GM12892 (cell line): ENCODE results near the gene RASA3.
"Not testable (repeated sequence)": the region's sequence is repeated elsewhere in the genome, so short reads cannot be mapped to it uniquely, and the experiment has no call there.

Source experiments
- DNase-seq: peaks from one replicate; pipeline ENCODE4 v3.0.0; 2011; ENCODE audit not compliant: insufficient read length
- FAIRE-seq: peaks from 2 replicates; lab custom pipeline; 2011; peaks lifted over from hg19 to GRCh38; lab: Jason Lieb, UNC
- POLR2A ChIP-seq: IDR thresholded peaks from 2 replicates; pipeline ENCODE4 v1.6.1; 2011; ENCODE audit warnings: low read depth, low read length, control low read depth
- POLR2AphosphoS5 ChIP-seq: IDR thresholded peaks from 2 replicates; pipeline ENCODE4 v1.6.1; 2011; ENCODE audit warnings: low read depth, low read length, control low read depth
- TAF1 ChIP-seq: IDR thresholded peaks from 2 replicates; pipeline ENCODE4 v1.6.1; 2011; ENCODE audit warnings: low read depth, mild to moderate bottlenecking, control low read depth, low read length, borderline replicate concordance

RASA3 gene

DNA sequence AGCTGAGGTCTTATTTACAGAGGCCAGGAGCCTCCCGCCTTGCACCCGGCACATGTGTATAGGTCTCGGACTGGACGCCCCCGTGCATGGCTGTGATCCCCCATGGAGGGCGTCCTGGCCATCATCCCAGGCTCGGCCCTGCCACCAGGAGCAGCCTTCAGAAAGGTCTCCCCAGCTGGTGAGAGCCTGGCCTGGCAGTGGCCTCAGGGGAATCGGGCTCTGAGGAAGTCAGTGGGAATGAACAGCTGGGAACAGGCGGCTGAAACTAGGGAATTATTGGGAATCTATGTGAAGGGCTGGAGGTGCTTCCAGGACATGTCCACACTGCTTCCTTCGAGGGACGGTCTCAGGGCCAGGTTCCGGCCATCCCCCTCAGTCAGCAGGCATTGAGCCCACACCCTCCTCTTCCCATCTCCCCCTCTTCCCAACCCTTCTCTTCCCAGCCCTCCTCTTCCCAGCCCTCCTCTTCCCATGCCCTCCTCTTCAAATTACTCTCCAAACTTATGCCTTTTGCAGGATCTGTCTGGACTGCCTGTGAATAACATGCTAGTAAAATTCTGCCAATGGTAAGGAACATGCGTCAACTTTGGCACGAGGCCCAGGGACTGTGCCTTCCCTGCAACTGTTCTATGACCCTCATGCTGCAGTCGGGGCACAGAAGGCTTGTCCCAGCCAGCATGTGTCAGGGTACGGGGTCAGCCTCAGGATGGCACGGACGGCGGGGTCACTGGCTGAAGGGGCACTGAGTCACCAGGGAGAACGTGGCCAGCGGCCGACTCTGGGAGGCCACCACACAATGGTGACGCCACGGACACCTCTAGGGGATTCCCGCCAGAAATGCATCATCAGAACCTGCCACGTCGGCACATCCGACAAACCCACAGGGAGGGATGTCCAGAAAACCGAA, 134.3 kb downstream of the RASA3 start:
- FAIRE-seq (no peak), DNase-seq (no peak)
- TF ChIP-seq TAF1 (no peak), POLR2AphosphoS5 (no peak), POLR2A (no peak)

DNA sequence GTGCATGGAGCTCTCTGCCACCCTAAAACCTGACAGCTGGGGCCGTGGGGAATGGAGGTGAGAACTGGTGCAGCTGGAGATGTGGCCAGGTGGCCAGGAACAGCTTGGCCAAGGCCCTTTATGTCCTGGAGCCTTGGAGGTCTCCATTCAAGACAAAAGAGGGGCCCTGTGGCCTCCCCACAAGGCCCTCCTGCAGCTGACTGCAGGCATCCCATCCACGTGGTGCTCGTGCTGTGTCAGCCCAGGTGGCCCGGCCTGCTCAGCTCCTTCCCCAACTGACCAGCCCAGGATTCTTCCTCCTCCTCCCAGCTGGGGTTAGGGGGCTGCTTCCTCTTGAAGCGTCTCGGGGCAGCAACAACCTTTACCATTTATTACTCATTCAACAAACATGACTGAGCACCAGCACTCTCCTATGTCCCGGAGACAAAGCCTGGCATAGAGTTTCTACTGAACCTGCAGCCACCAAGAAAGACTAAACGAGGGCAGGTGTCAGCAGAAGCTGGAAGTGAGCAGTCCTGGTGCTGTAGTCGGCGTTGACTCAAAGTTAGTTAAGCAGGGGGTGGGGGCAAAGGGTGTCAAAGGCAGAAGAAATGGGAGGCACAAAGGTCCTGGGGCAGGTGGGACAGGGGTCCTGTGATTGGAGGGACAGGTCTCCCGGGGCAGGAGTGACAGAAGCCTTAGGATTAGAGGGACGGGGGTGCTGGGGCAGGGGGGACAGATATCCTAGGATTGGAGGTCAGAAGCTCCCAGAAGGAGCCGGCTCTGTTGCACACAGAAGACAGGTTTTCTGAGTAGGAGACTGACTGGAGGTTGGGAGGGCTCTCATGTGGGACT, 135.3 kb downstream of the RASA3 start:
- FAIRE-seq (no peak), DNase-seq (no peak)
- TF ChIP-seq POLR2AphosphoS5 (no peak), TAF1 (no peak), POLR2A (no peak)

DNA sequence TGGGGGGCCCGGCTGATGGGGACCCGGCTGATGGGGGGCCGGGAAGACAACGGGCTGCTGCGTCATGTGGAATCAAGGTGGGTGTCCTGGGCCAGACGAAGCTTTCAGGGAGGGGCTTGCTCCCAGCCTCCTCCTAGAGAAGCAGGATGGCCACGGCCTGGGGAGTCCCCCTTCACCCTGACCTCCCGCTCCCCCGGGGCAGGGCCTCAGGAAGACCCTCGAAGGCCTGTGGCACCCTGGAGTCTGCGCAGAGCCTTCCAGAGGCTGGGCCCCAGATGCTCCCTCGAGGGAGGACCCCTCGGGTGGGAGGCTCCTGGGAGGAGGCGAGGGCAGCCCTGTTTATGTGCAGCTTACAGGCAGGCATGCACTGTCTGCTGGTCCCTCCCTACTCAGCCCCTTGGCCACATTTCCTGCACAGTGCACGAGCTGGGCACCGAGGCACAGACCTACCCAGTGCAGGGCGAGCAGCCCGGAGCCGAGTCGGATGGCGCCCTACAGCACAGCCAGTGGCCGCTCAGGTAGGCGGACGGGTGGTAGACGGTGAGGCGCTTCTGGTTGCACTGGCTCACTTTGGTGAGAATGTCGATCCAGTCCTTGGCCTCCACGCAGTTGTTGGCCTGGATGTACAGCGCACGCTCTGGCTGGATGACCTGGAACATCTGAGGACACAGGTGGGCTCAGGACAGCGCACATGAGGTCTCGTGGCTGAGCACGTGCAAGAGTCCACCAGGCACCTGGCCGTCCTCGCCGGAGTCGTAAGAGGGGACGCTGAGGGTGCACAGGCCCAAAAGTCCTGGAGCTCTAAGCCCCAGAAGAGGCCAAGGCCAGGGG, 136.1 kb downstream of the RASA3 start:
- FAIRE-seq = no peak
- DNase-seq = no peak
- TF ChIP-seq TAF1 = no peak
- no peak for TF ChIP-seq POLR2A

DNA sequence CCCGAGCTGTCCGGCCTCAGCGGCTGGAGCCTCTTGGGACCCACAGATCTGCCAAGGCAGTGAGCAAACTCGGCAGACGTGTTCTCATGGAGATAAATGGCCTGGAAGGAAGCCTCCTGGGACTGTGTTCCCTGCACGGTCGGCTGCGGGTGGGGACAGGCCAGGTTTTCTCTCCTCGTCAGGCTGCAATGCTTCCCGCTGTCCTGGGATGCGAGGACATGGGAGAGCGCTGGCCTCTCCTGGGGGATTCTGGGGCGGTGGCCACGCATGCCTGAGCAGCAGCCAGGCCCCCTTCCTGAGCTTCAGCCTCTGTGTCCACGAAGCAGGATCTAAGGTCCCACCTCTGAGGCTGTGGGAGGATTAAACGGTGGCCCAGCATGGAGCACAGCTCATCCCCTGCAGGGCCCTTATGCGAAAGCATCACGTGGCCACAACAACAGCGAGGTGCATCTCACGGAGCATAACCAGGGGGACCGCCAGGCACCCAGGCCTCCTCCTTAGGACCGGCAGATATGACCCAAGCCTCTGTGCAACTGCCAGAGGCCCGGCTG, 137.3 kb downstream of the RASA3 start:
- no peak for DNase-seq
- no peak for FAIRE-seq
- TF ChIP-seq TAF1 (no peak), POLR2A (no peak), POLR2AphosphoS5 (no peak)

DNA sequence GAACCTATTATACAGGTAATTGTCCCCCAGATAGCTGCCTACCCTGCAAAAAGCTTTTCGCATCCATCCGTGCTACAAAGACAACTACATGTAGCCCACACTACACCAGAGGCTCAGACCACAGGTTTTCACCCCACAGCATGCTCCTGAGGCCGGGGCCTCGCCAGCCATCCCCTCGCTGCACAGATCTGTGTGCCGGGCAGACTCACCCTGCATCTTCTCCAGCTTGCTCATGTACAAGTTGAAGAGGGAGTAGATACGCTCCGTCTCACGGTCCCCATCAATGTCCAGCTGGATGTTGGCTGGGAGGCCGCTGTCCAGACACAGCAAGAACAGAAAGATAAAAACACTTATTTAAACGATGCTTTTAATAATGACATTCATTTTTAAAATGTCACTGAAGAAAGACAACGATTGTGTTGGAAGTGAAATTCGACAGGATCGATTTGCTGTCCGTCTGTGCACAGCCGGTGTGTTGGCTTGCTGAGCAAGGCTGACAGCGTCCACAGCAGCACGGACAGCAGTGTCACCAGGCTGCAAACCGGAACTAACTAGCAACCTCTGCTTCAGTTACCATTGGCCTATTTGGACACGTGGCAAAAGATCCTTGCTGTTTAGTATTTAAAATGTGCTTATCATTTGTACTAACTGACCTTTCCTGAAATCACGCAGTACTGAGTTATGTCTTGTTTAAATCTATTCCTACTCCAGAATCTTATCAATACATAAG, 140.0 kb downstream of the RASA3 start:
- FAIRE-seq (no peak), DNase-seq (no peak)
- no peak for TF ChIP-seq POLR2AphosphoS5
- no peak for TF ChIP-seq TAF1
- no peak for TF ChIP-seq POLR2A

DNA sequence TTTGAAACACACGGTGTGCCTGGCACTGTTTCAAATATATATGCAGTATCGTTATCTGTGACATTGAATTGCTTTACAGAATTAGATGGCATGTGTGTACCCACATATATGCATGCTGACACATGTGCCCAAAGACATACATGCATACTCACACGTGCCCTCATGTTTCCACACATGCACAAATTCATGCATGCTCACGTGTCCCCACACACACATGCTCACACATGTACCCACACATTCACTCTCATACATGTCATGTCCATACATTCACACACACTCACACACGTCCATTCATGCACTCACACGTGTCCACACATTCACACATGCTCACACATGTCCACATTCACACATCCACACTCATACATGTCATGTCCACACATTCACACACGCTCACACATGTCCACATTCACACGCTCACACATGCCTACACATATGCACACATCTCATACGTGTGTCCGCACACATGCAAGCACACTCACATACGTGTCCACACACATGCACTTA, 140.7 kb downstream of the RASA3 start:
- no peak for DNase-seq
- FAIRE-seq = peak; percentile 50
- TF ChIP-seq TAF1 = no peak
- TF ChIP-seq POLR2AphosphoS5 = no peak
- TF ChIP-seq POLR2A = no peak

DNA sequence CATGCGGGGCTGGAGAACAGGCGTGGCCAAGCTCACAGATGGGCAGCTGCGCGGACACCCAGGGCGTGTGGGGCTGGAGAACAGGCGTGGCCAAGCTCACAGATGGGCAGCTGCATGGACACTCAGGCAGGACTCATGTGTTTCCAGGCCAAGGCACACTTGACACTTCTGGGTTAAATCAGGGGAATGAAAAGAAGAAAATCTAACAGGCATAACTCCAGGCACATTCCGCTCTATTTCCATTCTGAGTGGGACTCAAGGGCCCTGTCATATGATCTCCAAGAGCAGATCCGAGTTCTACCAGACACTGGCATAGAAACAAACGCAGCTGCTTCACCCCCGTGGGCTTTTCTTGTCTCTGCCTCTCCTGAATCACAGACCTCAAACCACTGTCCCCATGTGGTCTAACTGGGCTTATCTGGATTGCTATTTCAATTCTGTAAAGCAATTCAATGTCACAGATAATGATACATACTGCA, 141.2 kb downstream of the RASA3 start:
- FAIRE-seq (no peak), DNase-seq (no peak)
- TF ChIP-seq POLR2AphosphoS5 (no peak), POLR2A (no peak), TAF1 (no peak)

DNA sequence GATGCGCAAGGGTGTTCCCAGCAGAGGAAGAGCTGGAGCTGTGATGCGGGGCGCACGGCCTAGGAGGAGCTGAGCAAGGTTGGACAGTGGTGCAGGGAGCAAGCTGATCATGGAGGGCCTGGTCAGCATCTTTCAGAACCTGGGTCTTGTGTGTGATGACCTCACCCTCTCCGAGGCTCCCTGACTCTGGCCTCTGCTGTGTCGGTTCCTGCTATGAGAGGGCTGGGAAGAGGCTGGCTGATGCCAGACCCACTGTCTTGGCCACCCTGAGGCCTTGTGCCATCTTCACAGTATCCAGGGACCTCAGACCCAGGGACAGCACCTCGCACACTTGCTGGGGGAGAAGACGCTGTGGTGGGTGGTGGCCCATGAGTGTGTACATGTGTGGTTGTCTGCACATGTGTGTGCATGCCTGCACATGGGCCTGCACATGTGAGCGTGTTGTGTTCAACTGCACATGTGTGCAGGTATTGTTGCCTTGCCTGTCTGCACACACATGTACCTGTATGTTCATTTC, 142.0 kb downstream of the RASA3 start:
- TF ChIP-seq TAF1 (no peak), POLR2AphosphoS5 (no peak)
- FAIRE-seq (no peak), DNase-seq (no peak)

DNA sequence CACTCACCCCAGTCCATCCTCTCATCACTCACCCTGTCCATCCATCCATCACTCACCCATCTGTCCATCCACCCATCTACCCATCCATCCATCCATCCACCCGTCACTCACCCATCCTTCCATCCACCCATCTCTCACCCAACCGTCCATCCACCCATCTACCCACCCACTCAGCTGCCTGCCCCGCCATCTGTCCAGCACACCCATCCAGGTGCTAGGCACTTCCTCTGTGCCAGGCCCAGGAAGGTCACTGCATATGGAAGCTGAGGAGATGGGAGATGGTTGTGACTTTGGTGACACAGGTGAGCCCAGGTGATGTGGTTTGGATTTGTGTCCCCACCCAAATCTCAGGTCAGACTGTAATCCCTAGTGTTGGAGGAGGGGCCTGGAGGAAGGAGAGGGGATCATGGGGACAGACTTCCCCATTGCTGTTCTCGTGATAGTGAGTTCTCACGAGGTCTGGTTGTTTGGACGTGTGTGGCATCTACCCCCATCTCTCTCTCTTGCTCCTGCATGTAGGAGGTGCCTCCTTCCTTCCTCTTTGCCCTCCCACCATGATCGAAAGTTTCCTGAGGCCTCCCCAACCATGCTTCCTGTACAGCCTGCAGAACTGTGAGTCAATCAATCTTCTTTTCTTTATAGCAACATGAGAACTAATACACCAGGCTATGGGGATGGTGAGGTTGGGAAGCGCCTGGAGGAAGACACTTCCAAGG, 142.7 kb downstream of the RASA3 start:
- DNase-seq (no peak), FAIRE-seq (no peak)
- no peak for TF ChIP-seq TAF1
- no peak for TF ChIP-seq POLR2A
- no peak for TF ChIP-seq POLR2AphosphoS5

DNA sequence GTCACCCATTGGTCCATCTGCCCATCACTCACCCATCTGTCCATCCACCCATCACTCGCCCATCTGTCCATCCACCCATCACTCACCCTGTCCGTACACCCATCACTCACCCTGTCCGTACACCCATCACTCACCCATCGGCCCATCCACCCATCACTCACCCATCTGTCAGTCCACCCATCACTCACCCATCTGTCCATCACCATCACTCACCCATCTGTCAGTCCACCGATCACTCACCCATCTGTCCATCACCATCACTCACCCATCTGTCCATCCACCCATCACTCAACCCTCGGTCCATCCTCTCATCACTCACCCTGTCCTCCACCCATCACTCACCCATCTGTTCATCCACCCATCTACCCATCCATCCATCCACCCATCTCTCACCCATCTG, 143.6 kb downstream of the RASA3 start:
- DNase-seq, FAIRE-seq: not testable (repeated sequence)
